ENCODE results near the gene TRIM75.
"Not testable (repeated sequence)": the region's sequence is repeated elsewhere in the genome, so short reads cannot be mapped to it uniquely, and the experiment has no call there.

TRIM75 gene

DNA sequence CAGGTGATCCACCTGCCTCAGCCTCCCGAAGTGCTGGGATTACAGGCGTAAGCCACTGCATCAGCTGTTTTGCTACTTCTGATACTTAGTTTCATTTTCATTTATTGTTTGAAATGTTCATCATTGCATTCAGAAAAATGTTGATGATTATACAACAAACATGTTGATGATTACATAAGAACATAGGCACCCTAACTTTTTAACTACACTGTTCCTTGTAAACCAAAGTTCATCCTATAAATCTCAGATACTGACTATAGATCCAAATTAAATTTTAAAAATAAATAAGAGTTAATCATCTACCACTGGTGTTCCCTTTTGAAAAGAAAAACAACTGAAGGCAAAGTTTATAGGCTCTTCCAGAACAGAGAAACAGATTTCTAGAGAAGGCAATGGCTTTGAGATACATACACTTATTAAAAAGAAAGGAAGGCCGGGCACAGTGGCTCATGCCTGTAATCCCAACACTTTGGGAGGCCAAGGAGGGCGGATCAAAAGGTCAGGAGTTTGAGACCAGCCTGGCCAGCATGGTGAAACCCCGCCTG, 23.4 kb downstream of the TRIM75 start:
- in situ Hi-C loops (cut with HindIII; ENCODE audit: low sequenced_read_pairs) = no loop called here

DNA sequence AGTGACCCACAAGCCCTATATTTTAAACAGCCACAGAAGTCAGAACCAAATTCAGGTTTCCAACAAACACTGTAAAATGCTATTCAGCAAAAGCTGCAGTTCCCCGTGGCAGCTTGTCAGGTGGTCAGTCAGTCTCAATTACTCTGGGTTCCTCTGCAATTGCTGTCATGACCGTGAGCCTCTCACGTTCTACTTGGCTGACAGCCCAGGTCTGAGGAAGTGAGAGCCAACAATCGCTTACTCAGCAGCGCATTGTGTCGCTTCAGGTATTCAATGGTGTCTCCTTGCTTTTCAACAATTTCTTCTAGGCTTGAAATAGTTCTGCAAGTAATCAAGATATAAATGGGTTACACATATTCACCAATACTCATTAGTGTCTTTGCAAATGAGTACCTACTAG, 25.8 kb downstream of the TRIM75 start:
- in situ Hi-C loops (cut with HindIII; ENCODE audit: low sequenced_read_pairs) = no loop called here

DNA sequence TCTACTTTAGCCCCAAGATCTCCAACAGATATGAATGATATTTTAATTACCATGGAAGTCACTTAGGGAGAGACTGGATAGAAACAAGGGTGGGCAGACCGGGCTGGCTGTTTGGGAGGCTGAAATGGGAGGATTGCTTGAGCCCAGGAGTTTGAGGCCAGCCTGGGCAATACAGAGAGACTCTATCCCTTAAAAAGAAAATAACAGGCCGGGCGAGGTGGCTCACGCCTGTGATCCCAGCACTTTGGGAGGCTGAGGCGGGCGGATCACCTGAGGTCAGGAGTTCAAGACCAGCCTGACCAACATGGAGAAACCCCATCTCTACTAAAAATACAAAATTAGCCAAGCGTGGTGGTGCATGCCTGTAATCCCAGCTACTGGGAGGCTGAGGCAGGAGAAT, 31.1 kb downstream of the TRIM75 start:
- in situ Hi-C loops (cut with HindIII; ENCODE audit: low sequenced_read_pairs) = not testable (repeated sequence)

DNA sequence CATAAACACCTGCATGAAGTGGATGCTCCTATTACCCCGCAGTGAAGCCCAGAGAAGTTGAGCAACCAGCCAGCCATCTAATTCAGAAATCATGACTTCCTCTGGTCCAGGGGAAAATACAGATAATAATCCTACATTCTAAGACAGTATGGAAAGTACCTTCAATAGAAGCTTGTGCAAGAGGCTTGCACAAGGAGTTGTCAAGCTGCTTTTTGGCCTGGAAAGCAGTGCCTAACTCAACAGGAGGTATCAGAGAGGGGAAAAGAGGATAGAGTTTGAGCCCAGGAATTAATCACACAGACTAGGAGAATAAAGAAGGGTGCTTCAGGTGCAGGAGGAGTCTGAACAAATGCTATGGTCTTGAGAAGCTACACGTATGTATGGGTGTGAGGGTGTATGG, 32.3 kb downstream of the TRIM75 start:
- in situ Hi-C loops (cut with HindIII; ENCODE audit: low sequenced_read_pairs) = no loop called here

DNA sequence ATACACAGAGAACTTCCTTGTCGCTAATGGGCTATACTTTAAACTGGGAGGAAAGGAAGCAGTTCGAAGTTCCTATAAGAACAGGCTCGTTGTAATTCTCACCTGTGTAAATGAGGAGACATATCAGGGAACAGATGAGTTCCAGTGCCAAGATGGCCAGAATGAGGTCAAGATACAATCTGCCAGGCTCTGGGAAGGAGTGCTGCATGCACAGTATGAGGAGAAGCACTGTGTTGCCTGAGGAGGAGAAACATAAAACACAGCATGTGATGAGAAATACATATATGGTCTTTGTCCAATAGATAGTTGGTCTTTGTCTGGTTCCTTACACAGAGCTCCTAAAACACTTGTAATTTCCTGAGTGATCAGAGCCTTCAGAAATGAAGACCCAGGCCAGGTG, 34.7 kb downstream of the TRIM75 start:
- in situ Hi-C loops (cut with HindIII; ENCODE audit: low sequenced_read_pairs) = no loop called here

DNA sequence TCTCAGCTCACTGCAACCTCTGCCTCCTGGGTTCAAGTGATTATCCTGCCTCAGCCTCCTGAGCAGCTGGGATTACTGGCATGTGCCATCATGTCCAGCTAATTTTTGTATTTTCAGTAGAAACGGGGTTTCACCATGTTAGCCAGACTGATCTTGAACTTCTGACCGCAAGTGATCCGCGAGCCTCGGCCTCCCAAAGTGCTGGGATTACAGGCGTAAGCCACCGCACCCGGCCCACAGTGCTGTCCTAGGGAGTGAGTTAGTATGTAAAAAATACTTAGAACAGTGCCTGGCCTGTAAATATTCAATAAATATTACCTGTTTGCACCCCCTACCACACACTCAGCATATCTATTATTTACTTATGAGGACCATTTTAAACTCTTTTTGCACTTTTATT, 38.5 kb downstream of the TRIM75 start:
- in situ Hi-C loops (cut with HindIII; ENCODE audit: low sequenced_read_pairs) = not testable (repeated sequence)

DNA sequence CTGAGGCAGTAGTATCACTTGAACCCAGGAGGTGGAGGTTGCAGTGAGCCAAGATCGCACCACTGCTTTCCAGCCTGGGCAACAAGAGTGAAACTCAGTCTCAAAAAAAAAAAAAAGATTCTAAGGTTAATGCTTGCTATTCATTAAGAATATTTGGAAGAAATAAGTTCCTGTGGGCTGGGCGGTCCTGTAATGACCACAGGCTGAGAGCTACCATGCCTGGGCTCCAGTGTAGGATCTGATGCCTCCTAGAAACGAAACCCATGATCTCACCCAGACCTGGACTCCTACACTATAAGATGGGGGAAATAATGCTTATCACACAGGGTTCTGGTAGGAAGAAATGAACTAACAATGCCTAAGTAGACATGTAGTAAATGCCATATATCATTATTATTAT, 41.2 kb downstream of the TRIM75 start:
- in situ Hi-C loops (cut with HindIII; ENCODE audit: low sequenced_read_pairs) = no loop called here

DNA sequence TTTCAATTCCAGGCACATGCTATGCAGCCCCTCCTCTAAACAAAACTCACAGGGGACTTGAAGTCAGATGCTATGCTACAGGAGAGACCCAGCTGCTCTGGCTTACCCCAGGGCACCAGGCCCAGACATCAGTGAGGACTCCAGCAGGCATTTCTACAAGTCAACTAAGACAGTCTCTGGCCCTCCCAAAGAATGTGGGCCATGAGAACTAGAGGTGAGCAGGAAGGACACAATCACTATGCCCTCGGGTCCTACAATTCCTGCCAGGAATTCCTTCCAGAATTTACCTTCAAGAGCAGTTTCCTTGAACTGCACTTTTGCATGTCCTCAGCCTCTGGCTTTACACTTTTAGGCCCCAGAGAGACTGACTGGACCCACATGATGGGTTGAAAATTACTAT, 41.6 kb downstream of the TRIM75 start:
- in situ Hi-C loops (cut with HindIII; ENCODE audit: low sequenced_read_pairs) = no loop called here

DNA sequence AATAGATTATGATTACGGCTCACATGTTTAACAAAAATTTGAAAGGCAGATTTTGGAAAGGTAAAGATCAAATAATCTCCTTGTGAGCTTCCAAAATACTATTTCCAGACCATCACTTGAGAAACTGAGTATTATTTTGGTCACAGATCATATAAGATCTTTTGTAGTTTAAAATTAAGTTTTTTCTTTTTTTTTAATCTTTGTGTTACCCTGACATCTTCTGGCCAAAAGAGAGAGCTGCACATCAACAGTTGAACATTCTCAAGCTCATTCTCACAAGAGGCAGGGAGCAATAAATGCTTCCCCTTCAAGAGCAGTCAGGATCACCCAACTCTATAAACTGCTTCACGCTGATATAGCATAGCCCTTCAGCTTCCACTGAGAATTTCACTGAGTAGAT, 43.1 kb downstream of the TRIM75 start:
- in situ Hi-C loops (cut with HindIII; ENCODE audit: low sequenced_read_pairs) = no loop called here

DNA sequence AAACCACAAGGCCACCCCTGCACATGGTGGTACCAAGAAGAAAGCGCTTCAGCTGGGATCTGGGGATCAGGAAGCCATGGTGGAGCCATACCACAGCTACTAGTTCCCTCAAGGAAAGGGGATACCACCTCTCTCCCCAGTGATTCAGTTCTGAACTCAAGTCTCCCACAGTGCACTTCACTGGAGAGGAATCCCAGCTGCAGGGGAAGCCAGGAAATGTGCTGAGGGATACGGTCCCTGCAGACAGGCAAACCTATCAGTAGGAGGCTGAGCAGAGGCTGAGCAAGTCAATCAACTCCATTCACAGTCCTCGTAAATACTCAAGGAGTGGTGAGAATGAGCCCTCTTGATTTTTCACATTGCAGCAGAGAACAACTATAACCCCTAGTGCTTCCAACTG, 48.0 kb downstream of the TRIM75 start:
- in situ Hi-C loops (cut with HindIII; ENCODE audit: low sequenced_read_pairs) = no loop called here

DNA sequence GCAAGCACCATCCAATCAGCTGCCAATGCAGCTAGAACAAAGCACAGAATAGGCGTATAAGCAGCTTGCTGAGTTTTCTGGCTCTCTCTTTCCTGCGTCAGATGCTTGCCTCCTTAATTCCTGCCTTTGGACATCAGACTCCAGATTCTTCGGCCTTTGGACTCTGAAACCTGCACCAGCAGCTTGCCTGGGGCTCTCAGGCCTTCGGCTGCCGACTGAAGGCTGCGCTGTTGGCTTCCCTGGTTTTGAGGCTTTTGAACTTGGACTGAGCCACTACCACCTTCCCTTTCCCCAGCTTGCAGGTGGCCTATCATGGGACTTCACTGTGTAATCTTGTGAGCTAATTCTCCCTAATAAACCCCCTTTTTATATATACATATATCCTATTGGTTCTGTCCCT, 52.9 kb downstream of the TRIM75 start:
- in situ Hi-C loops (cut with HindIII; ENCODE audit: low sequenced_read_pairs) = no loop called here
